Retinal pigment epithelial cell (primary cell): ENCODE measurements around the gene KRTAP5-5.
"Not testable (repeated sequence)": the region's sequence is repeated elsewhere in the genome, so short reads cannot be mapped to it uniquely, and the experiment has no call there.

Experiments used
- DNase-seq: peaks from one replicate; pipeline ENCODE4 v3.0.0-alpha.2; 2010; ENCODE audit warnings: low read depth
- H3K4me3 ChIP-seq: 2 replicates; pipeline ENCODE4 v1.5.1; 2011; ENCODE audit warnings: mild to moderate bottlenecking, low read length, control low read depth, moderate library complexity
- CTCF ChIP-seq: conservative IDR thresholded peaks from 2 replicates; pipeline ENCODE4 v1.5.1; 2011; ENCODE audit warnings: low read depth, low read length, control low read depth, inconsistent platforms

The KRTAP5-5 gene

GRCh38 chr11:1641096-1641495 lies 11.5 kb downstream of the KRTAP5-5 start:
- TF ChIP-seq CTCF: no peak
- H3K4me3 ChIP-seq: no peak overlapping the region
- DNase-seq: no peak

- no peak for TF ChIP-seq CTCF
- H3K4me3 ChIP-seq: no peak overlapping the region
- DNase-seq: no peak
Observed at GRCh38 chr11:1642288-1643145, 12.9 kb downstream of the KRTAP5-5 start.

DNA sequence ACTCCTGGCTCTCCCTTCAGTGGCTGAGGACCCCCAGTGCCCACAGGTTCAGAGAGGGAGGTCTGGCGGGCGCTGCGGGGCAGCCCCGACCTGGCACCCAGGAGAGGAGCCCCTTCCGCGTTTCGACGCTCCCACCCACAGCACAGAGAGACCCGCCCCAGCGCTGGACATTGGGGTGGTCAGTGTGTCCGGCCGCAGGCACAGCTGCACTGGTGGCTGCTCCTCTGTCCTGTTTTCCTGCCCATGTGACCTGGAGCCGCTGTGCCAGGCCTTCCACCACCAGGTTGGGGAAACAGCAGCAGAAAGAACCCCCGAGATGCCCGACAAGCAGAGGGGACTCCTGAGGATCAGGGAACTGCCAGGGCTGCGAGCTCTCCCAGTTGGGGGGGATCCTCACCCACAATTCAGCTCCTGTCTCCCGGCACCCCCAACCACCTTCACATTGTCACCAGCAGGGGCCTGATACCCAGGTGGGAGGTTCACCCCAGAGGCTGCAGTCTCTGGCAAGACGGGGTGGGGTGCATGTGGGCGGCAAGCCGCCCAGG lies 13.6 kb downstream of the KRTAP5-5 start:
- no peak for DNase-seq
- H3K4me3 ChIP-seq: no peak overlapping the region
- no peak for TF ChIP-seq CTCF

DNA sequence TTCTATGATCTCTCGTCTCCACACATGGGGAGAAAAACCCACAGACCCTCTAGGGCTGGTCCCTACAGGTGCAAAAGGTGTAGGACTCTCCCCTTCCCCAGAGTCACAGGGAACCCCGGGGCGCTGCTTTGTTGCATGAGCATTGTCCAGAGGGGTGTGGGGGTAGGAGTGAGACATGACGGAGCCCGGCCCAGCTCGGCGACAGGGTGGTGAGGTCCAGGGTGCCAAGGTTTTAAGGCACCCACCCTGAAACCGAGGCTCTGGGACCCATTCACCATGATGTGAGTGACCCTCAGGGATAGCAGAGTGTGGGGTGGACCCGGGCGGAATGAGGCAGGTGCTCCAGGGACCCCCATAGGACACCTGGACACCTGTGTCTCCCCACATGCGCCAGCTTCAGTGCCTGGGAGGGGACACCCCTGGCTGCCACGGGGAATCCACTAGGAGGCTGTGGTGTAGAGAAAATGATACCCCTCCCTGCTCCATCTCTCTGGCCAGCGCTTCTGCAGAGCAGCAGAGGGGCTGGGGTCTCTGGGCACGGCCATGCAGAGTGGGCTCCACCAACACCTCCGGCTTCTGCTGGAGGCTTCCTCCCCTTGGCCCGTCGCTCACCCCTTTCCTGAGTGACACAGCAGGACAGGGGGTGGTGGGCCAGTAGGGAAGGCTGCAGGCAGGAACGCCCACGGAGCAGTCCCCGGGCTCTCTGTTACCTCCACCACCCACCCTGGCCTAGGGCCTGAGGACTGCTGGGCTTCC lies 15.2 kb downstream of the KRTAP5-5 start:
- DNase-seq: no peak
- TF ChIP-seq CTCF: no peak
- no peak overlapping the region for H3K4me3 ChIP-seq

GRCh38 chr11:1645357-1645821 lies 15.8 kb downstream of the KRTAP5-5 start:
- TF ChIP-seq CTCF: no peak
- H3K4me3 ChIP-seq: no peak overlapping the region
- no peak for DNase-seq

GRCh38 chr11:1646540-1646939 lies 17.0 kb downstream of the KRTAP5-5 start:
- DNase-seq, H3K4me3 ChIP-seq: not testable (repeated sequence)

- no peak for TF ChIP-seq CTCF
- no peak for DNase-seq
- H3K4me3 ChIP-seq: no peak overlapping the region
Observed at GRCh38 chr11:1647901-1648652, 18.5 kb downstream of the KRTAP5-5 start.
